GM18870 (cell line): ENCODE measurements around the gene FAHD2A.
"Not testable (repeated sequence)": the region's sequence is repeated elsewhere in the genome, so short reads cannot be mapped to it uniquely, and the experiment has no call there.

ENCODE experiments used
- ATAC-seq: cut with Tn5 transposase; IDR thresholded peaks from one replicate; pipeline ENCODE4 v1.9.1; 2021; ENCODE audit warnings: moderate library complexity; ENCODE audit not compliant: unreplicated experiment

Gene FAHD2A

GRCh38 chr2:95402370-95403203 is at the start of gene FAHD2A:
Gene FAHD2A, plus strand, starts transcription at chr2:95402708. Its CDS starts 2,851 bp downstream, at chr2:95405559.
- peak; percentile 84 for ATAC-seq

- ATAC-seq: no peak
Observed at GRCh38 chr2:95353055-95353575, 49.4 kb upstream of the FAHD2A start.

GRCh38 chr2:95353613-95354468 is 48.7 kb upstream of the FAHD2A start:
- ATAC-seq: no peak

GRCh38 chr2:95354469-95354901 is 48.0 kb upstream of the FAHD2A start:
- ATAC-seq: no peak

- ATAC-seq: no peak
Observed at GRCh38 chr2:95354925-95355324, 47.6 kb upstream of the FAHD2A start.

- not testable (repeated sequence) for ATAC-seq
Observed at GRCh38 chr2:95355486-95355885, 47.0 kb upstream of the FAHD2A start.

GRCh38 chr2:95356821-95357700 is 45.4 kb upstream of the FAHD2A start:
- ATAC-seq: no peak

GRCh38 chr2:95357717-95358280 is 44.7 kb upstream of the FAHD2A start:
- no peak for ATAC-seq

- no peak for ATAC-seq
Observed at GRCh38 chr2:95359031-95359430, 43.5 kb upstream of the FAHD2A start.

- no peak for ATAC-seq
Observed at GRCh38 chr2:95359501-95359930, 43.0 kb upstream of the FAHD2A start.

- no peak for ATAC-seq
Observed at GRCh38 chr2:95361216-95361980, 41.1 kb upstream of the FAHD2A start.

GRCh38 chr2:95362486-95362885 is 40.0 kb upstream of the FAHD2A start:
- no peak for ATAC-seq

- ATAC-seq: no peak
Observed at GRCh38 chr2:95366514-95366913, 36.0 kb upstream of the FAHD2A start.

GRCh38 chr2:95372216-95372829 is 30.2 kb upstream of the FAHD2A start:
- no peak for ATAC-seq

- no peak for ATAC-seq
Observed at GRCh38 chr2:95372845-95373244, 29.7 kb upstream of the FAHD2A start.

GRCh38 chr2:95374029-95374428 is 28.5 kb upstream of the FAHD2A start:
- ATAC-seq: no peak

- no peak for ATAC-seq
Observed at GRCh38 chr2:95374451-95374920, 28.0 kb upstream of the FAHD2A start.

GRCh38 chr2:95374921-95375471 is 27.5 kb upstream of the FAHD2A start:
- no peak for ATAC-seq
